Loucy (cell line): ENCODE results near the gene IGF2BP2.

Source experiments
- H2AFZ ChIP-seq: fragments of 200-600 bp; sonication (generic); 2 replicates; pipeline ENCODE4 v1.6.0; 2016; ENCODE audit warnings: antibody characterized with exemption, mild to moderate bottlenecking, low read length, moderate library complexity
- H3F3A ChIP-seq: fragments of 200-600 bp; 2 replicates; pipeline ENCODE4 v1.6.0; 2016; ENCODE audit warnings: antibody characterized with exemption, low read depth, mild to moderate bottlenecking
- H3K27me3 ChIP-seq: fragments of 200-600 bp; sonication (generic); 2 replicates; pipeline ENCODE4 v1.6.1; 2014; ENCODE audit warnings: low read length, mild to moderate bottlenecking; ENCODE audit not compliant: insufficient read depth, poor library complexity, severe bottlenecking
- H3K36me3 ChIP-seq: fragments of 200-600 bp; sonication (generic); 2 replicates; pipeline ENCODE4 v1.6.1; 2016; ENCODE audit warnings: low read length; ENCODE audit not compliant: insufficient read depth
- H3K4me1 ChIP-seq: fragments of 200-600 bp; sonication (generic); 2 replicates; pipeline ENCODE4 v1.5.1; 2014; ENCODE audit warnings: low read length, mild to moderate bottlenecking; ENCODE audit not compliant: insufficient read depth, poor library complexity, severe bottlenecking
- H3K4me2 ChIP-seq: fragments of 200-600 bp; sonication (generic); 2 replicates; pipeline ENCODE4 v1.6.0; 2014; ENCODE audit warnings: antibody characterized with exemption, low read length, low read depth, mild to moderate bottlenecking; ENCODE audit not compliant: poor library complexity, severe bottlenecking
- H3K4me3 ChIP-seq: fragments of 200-600 bp; sonication (generic); 2 replicates; pipeline ENCODE4 v1.5.1; 2014; ENCODE audit warnings: low read length, mild to moderate bottlenecking, mixed read lengths; ENCODE audit not compliant: poor library complexity, severe bottlenecking
- H3K79me2 ChIP-seq: fragments of 200-600 bp; sonication (generic); 2 replicates; pipeline ENCODE4 v1.6.1; 2014; ENCODE audit warnings: low read length; ENCODE audit not compliant: insufficient read depth
- H3K9ac ChIP-seq: fragments of 200-600 bp; sonication (generic); 2 replicates; pipeline ENCODE4 v1.6.0; 2014; ENCODE audit warnings: mild to moderate bottlenecking, low read depth, low read length, moderate library complexity; ENCODE audit not compliant: poor library complexity, severe bottlenecking
- H3K9me2 ChIP-seq: fragments of 200-600 bp; sonication (generic); replicated peaks from 2 replicates; pipeline ENCODE4 v1.6.1; 2016; ENCODE audit warnings: low read depth, low read length, mixed read lengths
- H3K9me3 ChIP-seq: fragments of 200-600 bp; sonication (generic); 2 replicates; pipeline ENCODE4 v1.6.1; 2014; ENCODE audit warnings: mild to moderate bottlenecking, antibody characterized with exemption, low read length, low read depth; ENCODE audit not compliant: insufficient read depth
- H4K20me1 ChIP-seq: fragments of 200-600 bp; sonication (generic); 2 replicates; pipeline ENCODE4 v1.6.0; 2014; ENCODE audit warnings: antibody characterized with exemption, low read length, mild to moderate bottlenecking; ENCODE audit not compliant: insufficient read depth, poor library complexity, severe bottlenecking
- CTCF ChIP-seq: fragments of 200-600 bp; sonication (generic); conservative IDR thresholded peaks from 2 replicates; pipeline ENCODE4 v1.5.1; 2014; ENCODE audit warnings: mild to moderate bottlenecking, antibody characterized with exemption, low read length
- EZH2phosphoT487 ChIP-seq: fragments of 200-600 bp; IDR thresholded peaks from 2 replicates; pipeline ENCODE4 v1.6.1; 2018; ENCODE audit warnings: antibody characterized with exemption, mild to moderate bottlenecking, moderate library complexity, borderline replicate concordance

IGF2BP2 gene

DNA sequence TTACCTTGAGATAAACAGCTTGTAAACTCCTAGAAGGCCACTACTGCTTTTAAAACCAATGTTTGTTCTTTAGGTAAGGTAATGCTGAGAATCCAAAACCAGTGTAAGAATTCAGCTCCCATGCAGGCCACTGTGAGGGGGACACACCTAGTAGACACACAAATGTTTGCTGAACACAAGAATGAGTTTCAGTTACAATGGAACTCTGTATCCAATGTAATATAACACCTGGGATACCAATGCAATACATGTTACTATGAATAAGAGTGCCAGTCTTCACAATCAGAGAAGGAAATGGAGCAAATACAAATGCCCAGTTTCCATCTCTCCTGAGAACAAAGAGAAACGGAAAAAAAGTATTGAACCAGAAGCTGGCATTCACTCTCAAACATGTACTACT, 65.9 kb downstream of the IGF2BP2 start:
- Histone ChIP-seq H3K79me2 (no peaks in the 10 kb centered on the region), H4K20me1 (no peaks in the 10 kb centered on the region), H3K4me3 (no peak overlapping the region), H3K4me1 (no peaks in the 10 kb centered on the region), H3K27me3 (no peaks in the 10 kb centered on the region), H3F3A (no peaks in the 10 kb centered on the region), H3K4me2 (no peak overlapping the region), H3K9ac (no peak overlapping the region), H2AFZ (no peak overlapping the region), H3K9me2 (no peaks in the 10 kb centered on the region), H3K36me3 (no peaks in the 10 kb centered on the region), H3K9me3 (no peaks in the 10 kb centered on the region; the same call in 1 of the 2 replicates)
- TF ChIP-seq EZH2phosphoT487 (no peak), CTCF (no peak)

- H3K36me3 ChIP-seq, result no peaks in the 10 kb centered on the region
- H3K27me3 ChIP-seq, result no peaks in the 10 kb centered on the region
- H3F3A ChIP-seq, result no peaks in the 10 kb centered on the region
- H3K9me3 ChIP-seq, result no peaks in the 10 kb centered on the region; the same call in 1 of the 2 replicates
- no peaks in the 10 kb centered on the region for H4K20me1 ChIP-seq
- no peaks in the 10 kb centered on the region for H3K9me2 ChIP-seq
- no peak overlapping the region for H2AFZ ChIP-seq
- no peak for TF ChIP-seq CTCF
- TF ChIP-seq EZH2phosphoT487, result no peak
- no peak overlapping the region for H3K4me2 ChIP-seq
- no peaks in the 10 kb centered on the region for H3K4me1 ChIP-seq
- no peak overlapping the region for H3K4me3 ChIP-seq
- no peaks in the 10 kb centered on the region for H3K79me2 ChIP-seq
- H3K9ac ChIP-seq, result no peak overlapping the region
Measured at GRCh38 chr3:185757176-185757575, 67.7 kb downstream of the IGF2BP2 start.

GRCh38 chr3:185756477-185756876, 68.4 kb downstream of the IGF2BP2 start:
- Histone ChIP-seq H3K9me3 (no peaks in the 10 kb centered on the region; the same call in 1 of the 2 replicates), H3F3A (no peaks in the 10 kb centered on the region), H3K9me2 (no peaks in the 10 kb centered on the region), H3K36me3 (no peaks in the 10 kb centered on the region), H4K20me1 (no peaks in the 10 kb centered on the region), H3K4me3 (no peak overlapping the region), H3K79me2 (no peaks in the 10 kb centered on the region), H3K9ac (no peak overlapping the region), H2AFZ (no peak overlapping the region), H3K4me1 (no peaks in the 10 kb centered on the region), H3K4me2 (no peak overlapping the region), H3K27me3 (no peaks in the 10 kb centered on the region)
- TF ChIP-seq EZH2phosphoT487 (no peak), CTCF (no peak)
